ENCODE measurements around the gene PRICKLE2. TPM values are rescaled to one million over a fixed set of nuclear protein-coding genes. Genes with fewer than 3 reads are reported as not detected.
A peak's percentile ranks its signal among the peaks of the same experiment; 100 is the strongest.

The PRICKLE2 gene
- total RNA-seq, 4 donors from 2014 or later = 3.4 to 29.2 (median 12.6) TPM

DNA sequence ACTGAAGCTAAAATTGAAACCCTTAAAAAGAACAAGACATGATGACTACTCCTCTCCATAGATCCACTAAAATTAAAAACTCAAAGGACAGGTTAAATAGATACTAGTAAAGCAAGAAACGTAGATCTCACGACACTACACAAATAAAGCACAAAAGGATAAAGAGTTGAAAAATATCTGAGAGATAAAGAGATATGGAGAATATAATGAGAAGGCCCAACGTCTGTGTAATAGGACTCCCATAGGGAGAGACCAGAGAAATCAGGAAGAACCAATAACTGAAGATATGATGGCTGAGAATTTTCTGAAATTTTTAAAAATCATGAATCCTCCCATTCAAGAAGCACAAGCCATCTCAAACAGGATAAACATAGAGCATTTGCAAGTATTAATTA is 45.6 kb upstream of the PRICKLE2 start:
- Histone ChIP-seq H3K36me3 (no peaks in the 10 kb centered on the region), H3K4me3 (no peak overlapping the region), H3K27ac (no peak overlapping the region), H3K4me1 (peaks cover 0 to 27% (median 8%) of the 10 kb centered on the region in 3 donors), H3K9me3 (no peaks in the 10 kb centered on the region), H3K27me3 (no peaks in the 10 kb centered on the region)
- 75 to 85% methylated on average over 3 of the region's 3 CpGs for WGBS, 2 donors
- TF ChIP-seq POLR2A (IDR thresholded peaks at IDR 0.05) = no peak
- TF ChIP-seq, protein P1, sequence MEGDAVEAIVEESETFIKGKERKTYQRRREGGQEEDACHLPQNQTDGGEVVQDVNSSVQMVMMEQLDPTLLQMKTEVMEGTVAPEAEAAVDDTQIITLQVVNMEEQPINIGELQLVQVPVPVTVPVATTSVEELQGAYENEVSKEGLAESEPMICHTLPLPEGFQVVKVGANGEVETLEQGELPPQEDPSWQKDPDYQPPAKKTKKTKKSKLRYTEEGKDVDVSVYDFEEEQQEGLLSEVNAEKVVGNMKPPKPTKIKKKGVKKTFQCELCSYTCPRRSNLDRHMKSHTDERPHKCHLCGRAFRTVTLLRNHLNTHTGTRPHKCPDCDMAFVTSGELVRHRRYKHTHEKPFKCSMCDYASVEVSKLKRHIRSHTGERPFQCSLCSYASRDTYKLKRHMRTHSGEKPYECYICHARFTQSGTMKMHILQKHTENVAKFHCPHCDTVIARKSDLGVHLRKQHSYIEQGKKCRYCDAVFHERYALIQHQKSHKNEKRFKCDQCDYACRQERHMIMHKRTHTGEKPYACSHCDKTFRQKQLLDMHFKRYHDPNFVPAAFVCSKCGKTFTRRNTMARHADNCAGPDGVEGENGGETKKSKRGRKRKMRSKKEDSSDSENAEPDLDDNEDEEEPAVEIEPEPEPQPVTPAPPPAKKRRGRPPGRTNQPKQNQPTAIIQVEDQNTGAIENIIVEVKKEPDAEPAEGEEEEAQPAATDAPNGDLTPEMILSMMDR (IDR thresholded peaks at IDR 0.05) = no peak
- intact Hi-C loops (cut with DNase I) = no loop called here
- DNase-seq = no peak

DNA sequence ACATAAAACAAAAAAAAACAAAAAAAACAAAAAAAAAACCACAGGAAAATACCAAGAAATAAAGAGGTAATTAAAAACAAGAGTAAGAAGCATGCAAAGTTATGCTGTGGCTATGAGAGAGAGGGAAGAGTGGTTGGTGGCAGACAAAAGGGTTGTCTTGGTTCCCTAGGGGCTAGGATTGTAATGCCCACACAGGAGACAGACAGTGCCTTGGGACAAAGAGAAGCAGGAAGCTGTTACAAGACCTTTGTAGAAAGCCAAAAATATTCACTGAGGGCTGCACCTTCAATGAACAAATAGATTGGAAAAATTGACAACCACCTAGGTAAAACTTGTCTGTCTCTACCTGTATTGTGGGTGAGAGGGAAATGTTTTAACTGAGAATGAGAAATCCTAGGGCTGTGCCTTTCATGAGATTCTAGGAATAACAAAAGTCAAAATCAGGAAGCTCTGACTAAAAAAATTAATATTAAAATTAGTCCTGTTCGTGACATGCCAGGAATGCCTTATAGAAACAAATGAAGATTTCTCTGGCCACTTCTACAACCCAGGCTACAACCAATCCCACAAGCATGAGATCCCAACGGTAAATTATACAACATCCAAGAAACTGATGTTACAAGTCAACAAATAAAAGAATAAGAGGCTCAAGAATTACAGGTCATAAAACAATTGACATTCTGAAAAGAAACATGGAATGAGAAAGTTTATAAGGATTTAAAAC is 45.0 kb upstream of the PRICKLE2 start:
- WGBS, 2 donors = 76 to 78% methylated on average over 2 of the region's 2 CpGs
- Histone ChIP-seq H3K27me3 (no peaks in the 10 kb centered on the region), H3K9me3 (no peaks in the 10 kb centered on the region), H3K4me3 (no peak overlapping the region), H3K4me1 (peaks cover 0 to 33% (median 8%) of the 10 kb centered on the region in 3 donors), H3K36me3 (no peaks in the 10 kb centered on the region), H3K27ac (no peak overlapping the region)
- TF ChIP-seq, protein P1 (IDR thresholded peaks at IDR 0.05) = no peak
- TF ChIP-seq POLR2A (IDR thresholded peaks at IDR 0.05) = no peak
- no peak for DNase-seq
- intact Hi-C loops (cut with DNase I) = no loop called here

DNA sequence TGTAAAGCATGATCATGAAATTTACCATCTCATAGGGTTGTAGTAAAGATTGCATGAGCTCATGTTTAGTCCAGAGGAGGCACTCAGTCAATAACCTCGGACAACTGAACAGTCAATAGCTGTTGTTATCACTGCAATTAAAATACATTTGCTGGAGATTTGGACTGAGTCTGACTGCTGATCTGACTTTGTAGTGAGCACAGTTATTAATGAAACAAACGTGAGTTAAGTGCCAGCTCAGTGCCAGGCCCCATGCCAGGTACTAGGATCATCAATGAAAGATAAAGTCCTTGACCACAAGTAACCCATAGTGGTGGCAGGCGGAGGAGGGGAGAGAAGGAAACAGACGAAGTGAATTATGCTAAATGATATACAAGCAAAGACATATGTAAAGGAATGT is 43.7 kb upstream of the PRICKLE2 start:
- intact Hi-C loops (cut with DNase I) = no loop called here
- H3K27ac ChIP-seq = peak overlapping the region in 1 of 4 donors; percentile 89
- 55 to 79% methylated on average over 3 to 4 of the region's 4 CpGs for WGBS, 2 donors

DNA sequence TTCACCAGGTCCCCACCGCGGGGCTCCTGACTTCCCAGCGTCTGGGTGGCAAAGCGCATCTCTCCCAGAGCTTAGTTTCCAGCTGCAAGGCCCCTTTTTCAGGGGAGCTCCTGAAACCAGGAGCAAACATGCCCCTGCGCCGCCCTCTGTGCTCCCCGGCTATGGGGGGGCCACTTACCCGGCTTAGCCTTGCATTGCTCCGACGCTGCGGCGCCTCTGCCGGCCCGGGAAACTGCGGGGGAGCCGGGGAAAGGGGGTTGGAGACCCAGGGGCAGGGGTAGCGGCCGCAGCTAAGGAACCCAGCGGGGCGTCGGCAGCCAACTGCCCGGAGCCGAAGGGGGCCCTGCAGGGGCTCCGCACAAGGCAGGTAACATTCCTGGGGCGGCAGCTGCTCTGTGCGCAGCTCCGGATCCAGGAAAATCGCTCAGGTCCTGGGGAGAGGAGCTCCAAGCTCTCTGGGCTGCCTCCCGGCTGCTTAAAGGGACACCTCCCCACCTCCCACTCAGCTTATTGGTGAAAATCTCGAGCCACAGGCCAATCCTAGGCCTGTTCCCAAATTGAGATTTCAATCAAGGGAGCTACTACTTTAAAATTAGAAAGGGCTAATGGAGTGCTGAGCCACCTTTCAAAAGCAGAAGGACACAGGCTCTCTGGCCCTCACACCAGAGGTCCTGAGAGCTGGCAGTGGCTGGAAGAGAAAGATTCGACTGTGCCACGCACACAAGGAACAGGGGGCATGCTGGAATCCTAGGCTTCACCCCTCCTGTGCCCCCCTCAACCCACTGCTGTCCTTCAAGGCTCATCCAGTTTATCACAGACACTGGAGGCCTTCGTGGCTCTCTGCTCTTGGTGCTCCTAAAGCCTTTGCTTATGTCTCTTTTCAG is 42.7 kb upstream of the PRICKLE2 start:
- Histone ChIP-seq H3K4me1 (peaks cover 0 to 47% (median 12%) of the 10 kb centered on the region in 3 donors), H3K4me3 (peak overlapping the region; percentile 45 to 75 (median 66)), H3K27ac (peak overlapping the region; percentile 71 to 89 (median 89)), H3K27me3 (no peaks in the 10 kb centered on the region), H3K9me3 (no peaks in the 10 kb centered on the region), H3K36me3 (no peaks in the 10 kb centered on the region)
- 26 to 49% methylated on average over 3 to 7 of the region's 33 CpGs for WGBS, 2 donors
- intact Hi-C loops (cut with DNase I) = no loop called here
- TF ChIP-seq POLR2A (IDR thresholded peaks at IDR 0.05) = peak in 2 of 4 donors; percentile 72 to 89
- TF ChIP-seq, protein P1 (IDR thresholded peaks at IDR 0.05) = no peak
- no peak for DNase-seq

More for the DNA sequence above, 43.7 kb upstream of the PRICKLE2 start:
- Histone ChIP-seq H3K4me3 (no peak overlapping the region), H3K27me3 (no peaks in the 10 kb centered on the region), H3K36me3 (no peaks in the 10 kb centered on the region), H3K9me3 (no peaks in the 10 kb centered on the region), H3K4me1 (peaks cover 0 to 44% (median 10%) of the 10 kb centered on the region in 3 donors)
- no peak for DNase-seq
- TF ChIP-seq, protein P1 (IDR thresholded peaks at IDR 0.05) = no peak
- no peak for TF ChIP-seq POLR2A (IDR thresholded peaks at IDR 0.05)

DNA sequence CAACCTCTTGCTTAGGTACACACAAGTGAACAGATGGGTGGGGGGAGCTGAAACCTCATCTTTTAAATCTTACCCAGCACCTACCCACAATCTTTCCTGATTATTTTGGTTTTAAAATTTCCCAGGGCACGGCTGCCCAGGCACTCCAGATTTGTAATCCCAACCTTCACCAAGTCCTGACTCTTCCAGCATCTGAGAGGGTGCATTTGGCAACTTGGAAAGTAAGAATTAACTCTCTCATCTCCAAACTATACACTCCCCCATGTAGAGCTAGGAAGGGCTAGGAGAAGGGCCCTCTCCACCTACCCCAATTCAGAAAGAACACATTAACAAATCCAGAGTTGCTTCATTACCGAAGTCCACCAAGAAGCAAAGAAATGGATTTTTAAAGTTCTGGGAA is 41.7 kb upstream of the PRICKLE2 start:
- Histone ChIP-seq H3K36me3 (no peaks in the 10 kb centered on the region), H3K4me3 (peak overlapping the region; percentile 45 to 75 (median 66)), H3K4me1 (peaks cover 0 to 47% (median 12%) of the 10 kb centered on the region in 3 donors), H3K27me3 (no peaks in the 10 kb centered on the region), H3K9me3 (no peaks in the 10 kb centered on the region), H3K27ac (peak overlapping the region; percentile 71 to 89 (median 89))
- WGBS, 2 donors = 40 to 45% methylated on average over 2 of the region's 2 CpGs
- TF ChIP-seq, protein P1 (IDR thresholded peaks at IDR 0.05) = no peak
- TF ChIP-seq POLR2A (IDR thresholded peaks at IDR 0.05) = no peak
- intact Hi-C loops (cut with DNase I) = no loop called here
- DNase-seq = no peak
